ENCODE data around the gene HSF2BP.
A peak's percentile ranks its signal among the peaks of the same experiment; 100 is the strongest.

HSF2BP gene

GRCh38 chr21:43648171-43648570 lies 11.1 kb downstream of the HSF2BP start:
- DNase-seq: no peak

DNA sequence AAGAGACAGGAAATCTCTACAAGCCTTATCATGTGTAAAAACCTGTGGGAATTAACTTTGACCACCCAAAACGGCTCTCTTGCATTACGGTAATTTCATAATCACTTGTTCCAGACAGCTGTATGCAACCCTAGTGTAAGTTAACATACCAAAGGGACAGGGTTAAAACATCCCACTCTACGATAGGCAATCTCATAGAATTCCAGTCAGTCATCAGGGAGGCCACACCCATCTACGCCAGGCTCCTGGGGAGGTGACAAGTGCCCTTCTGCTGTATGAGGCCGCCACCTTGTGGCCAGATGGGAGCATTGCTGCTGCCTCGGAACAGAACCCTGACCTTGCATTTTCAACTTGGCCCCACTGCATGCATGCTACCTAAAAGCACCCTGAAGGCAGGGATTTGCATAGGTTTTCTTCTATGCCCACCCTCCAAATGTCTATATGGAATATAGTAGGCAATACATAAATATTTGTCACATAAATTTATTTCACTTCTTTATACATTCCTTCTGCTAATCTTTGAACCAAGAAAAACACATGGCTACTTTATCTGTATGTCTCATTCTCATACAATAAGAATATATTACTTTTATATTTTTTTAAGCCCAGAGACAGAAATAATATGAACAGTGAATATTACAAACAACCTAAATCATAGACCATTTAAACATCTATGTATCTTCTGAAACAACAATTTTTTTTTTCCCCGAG lies 12.6 kb downstream of the HSF2BP start:
- DNase-seq: peak; percentile 85 to 88

DNA sequence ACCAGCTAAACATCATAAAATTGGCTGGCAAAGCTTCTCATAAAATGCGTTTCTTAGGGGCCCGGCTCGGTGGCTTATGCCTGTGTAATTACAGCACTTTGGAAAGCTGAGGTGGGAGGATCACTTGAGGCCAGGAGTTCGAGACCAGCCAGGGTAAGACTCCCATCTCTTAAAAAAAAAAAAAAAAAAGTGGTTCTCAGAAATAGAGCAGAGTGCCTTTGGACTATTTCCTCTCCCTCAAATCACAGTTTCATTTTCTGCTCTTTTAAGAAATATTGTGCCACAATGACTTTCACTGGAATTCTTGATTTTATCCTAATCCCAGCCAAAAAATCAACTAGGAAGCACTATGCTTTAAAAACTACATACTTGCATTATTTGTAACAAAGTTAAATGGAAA lies 13.3 kb downstream of the HSF2BP start:
- DNase-seq: no peak

- DNase-seq: peak in 1 of 2 donors; percentile 11
These were observed 14.0 kb downstream of the HSF2BP start for GRCh38 chr21:43645136-43645891.

GRCh38 chr21:43644609-43645008 lies 14.7 kb downstream of the HSF2BP start:
- no peak for DNase-seq

DNA sequence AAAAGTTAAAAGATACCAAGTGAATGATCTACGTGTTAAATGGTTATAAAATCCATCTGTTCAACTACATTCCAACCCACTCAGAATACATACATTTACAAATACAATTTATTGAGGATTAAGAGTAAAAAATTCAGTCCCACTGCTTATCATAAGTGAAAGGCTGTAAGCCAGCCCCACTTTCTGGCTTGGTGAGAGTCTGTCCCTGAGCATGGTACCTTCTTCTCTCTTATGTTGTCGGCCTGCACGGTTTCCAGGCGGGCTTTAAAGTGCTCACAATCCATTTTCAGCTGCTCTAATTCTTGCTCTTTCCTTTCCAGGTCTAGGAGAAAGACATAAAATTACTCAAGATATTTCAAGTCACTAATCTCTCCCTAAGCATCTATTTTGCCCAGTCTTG lies 15.2 kb downstream of the HSF2BP start:
- DNase-seq: no peak

GRCh38 chr21:43643193-43643592 lies 16.1 kb downstream of the HSF2BP start:
- DNase-seq: no peak

- DNase-seq: no peak
These were observed 18.9 kb downstream of the HSF2BP start for GRCh38 chr21:43640400-43640799.

DNA sequence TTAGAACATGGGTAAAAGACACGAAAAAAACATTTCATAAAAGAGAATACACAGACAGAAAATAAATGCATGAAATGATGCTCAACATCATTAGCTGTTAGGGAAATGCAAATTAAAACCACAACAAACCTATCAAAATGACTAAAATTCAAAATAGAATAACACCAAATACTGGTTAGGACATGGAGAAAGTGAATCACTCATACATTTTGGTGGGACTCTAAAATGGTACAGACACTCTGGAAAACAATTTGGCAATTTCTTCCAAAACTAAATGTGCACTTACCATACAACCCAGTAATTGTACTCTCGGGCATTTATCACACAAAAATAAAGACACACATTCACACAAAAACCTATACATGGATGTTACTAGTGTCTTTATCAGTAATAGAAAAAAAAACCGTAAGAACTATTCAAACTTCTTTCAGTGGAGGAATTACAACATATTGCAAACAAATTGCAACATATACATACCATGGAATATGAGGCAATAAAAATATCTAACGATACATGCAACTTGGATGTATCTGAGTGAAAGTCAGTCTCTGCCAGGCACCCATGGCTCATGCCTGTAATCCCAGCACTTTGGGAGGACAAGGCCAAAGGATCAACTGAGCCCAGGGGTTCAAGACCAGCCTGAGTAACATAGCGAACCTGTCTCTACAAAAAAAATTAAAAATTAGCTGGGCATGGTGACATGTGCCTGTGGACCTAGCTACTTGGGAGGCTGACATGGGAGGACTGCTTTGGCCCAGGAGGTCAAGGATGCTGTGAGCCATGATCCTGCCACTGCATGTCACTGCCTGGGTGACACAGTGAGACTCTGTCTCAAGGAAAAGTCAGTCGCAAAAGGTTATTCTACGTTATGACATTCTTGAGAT lies 19.6 kb downstream of the HSF2BP start:
- DNase-seq: no peak

- DNase-seq: no peak
These were observed 21.6 kb downstream of the HSF2BP start for GRCh38 chr21:43637530-43638158.

DNA sequence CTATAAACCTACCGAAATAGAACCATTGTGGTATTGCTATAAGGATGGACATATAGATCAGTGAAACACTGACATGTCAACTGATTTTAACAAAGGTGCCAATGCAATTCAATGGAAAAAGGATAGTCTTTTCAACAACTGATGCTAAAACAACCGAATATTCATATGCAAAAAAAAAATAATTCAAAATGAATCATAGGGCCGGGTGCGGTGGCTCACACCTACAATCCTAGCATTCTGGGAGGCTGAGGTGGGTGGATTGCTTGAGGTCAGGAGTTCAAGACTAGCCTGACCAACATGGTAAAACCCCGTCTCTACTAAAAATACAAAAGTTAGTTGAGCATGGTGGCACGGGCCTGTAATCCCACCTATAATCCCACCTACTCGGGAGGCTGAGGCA lies 23.9 kb downstream of the HSF2BP start:
- no peak for DNase-seq

- DNase-seq: no peak
These were observed 24.7 kb downstream of the HSF2BP start for GRCh38 chr21:43634618-43635017.

GRCh38 chr21:43632373-43632905 lies 26.8 kb downstream of the HSF2BP start:
- no peak for DNase-seq

DNA sequence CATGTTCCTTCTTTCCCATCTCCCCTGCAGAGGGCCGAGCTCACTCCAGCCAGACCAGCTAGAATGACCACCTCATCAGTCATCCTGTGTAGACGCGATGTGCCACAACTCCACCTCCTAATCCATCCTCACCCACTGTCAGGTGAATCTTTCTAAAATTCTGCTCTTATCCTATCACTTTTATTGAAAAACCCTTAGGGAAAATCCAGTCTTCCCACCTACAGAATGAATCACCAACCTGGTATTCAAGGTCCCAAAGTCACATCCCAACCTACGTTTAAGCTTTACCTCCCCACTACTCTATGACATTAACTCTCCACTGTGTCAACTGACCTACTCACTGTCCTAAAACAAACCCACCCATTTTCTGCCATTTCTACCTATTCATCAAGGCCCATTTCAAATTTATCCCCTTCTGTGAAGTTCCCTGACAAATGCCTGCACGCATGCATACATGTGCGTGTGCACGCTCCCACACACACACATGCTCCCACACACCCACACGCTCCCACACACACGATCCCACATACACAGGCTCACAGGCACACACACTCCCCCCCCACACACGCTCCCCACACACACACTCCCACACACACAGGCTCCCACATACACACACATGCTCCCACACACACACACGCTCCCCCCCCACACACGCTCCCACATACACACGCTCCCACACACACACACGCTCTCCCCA lies 27.7 kb downstream of the HSF2BP start:
- no peak for DNase-seq

- DNase-seq: no peak
These were observed 31.8 kb downstream of the HSF2BP start for GRCh38 chr21:43627527-43627926.

- no peak for DNase-seq
These were observed 32.9 kb downstream of the HSF2BP start for GRCh38 chr21:43626390-43626789.

DNA sequence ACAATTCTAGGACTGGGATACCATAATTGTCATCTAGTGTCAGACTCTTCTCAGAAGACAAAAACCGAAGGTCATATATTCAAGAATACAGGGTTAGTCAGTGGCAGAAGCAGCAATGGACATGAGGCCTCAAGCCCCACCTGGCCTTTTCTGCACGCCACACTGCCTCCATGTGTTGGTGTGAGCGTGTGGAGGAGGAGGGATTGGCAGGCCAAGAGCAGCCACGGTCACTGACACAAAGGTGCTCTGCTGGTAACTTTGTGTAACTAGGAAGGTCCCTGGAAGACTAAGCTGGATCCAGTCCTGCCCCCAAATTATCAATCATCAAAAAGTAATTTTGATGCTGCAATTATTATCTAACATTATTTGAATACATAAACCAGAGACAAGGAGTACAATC lies 34.9 kb downstream of the HSF2BP start:
- no peak for DNase-seq

DNA sequence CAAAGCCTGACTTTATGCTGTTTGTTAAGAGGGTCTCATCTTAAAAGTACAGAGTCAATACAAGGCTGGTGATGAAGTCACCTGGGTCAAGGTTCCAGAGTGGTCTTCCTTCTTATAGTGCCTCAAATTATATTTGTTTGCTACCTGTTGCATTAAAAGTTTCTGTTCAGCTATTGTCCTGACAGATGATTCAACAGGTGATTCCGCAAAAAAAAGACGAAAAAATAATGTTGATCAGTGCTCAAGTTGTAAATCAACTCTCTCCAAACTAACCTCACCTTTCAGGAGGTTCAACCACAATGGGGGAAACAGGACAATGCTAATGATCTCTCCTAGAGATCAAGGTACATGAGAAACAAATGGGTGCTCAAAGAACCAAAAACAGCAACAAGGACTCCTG lies 35.7 kb downstream of the HSF2BP start:
- DNase-seq: no peak

DNA sequence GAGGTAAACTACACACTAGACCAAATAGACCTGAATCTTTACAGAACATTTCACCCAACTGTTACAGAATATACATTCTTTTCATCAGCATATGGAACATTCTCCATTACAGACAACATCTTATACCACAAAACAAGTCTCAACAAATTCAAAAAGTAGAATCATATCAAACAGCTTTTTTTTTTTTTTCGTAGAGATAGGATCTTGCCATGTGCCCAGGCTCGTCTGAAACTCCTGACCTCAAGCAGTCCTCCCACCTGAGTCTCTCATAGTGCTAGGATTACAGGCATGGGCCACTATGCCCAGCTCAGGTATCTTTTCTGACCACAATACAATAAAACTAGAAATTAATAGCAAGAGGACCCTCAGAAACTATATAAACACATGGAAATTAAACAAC lies 36.5 kb downstream of the HSF2BP start:
- DNase-seq: no peak

- DNase-seq: no peak
These were observed 39.4 kb downstream of the HSF2BP start for GRCh38 chr21:43619856-43620255.

DNA sequence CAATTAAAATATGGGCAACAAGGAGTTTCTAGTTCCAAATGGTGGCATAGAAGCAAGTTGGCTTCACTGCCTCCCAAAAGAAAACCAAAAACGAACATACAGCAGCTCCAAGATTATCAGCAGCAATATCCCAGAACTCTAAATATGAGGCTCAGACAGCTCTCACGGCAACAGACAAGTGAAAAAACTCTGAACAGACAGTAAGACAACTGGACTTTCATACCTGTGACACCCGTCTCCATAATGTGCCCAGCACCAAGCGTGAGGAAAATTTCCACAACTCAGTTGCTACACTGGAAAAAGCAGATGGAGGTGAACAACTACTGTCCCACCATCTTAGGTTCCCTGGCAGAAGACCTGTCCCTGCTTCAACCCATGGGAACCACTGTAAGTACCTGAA lies 39.9 kb downstream of the HSF2BP start:
- DNase-seq: no peak

- DNase-seq: no peak
These were observed 40.3 kb downstream of the HSF2BP start for GRCh38 chr21:43618940-43619339.

Measured in stimulated activated CD4-positive, alpha-beta T cell treated with anti-CD3 and anti-CD28 coated beads, Interleukin-2, amount 100 ng/mL, for 48 hours (primary cell).